ENCODE results near the gene TAS1R1. TPM values are rescaled to one million over a fixed set of nuclear protein-coding genes. Genes with fewer than 3 reads are reported as not detected.
A peak's percentile ranks its signal among the peaks of the same experiment; 100 is the strongest.
"Not testable (repeated sequence)": the region's sequence is repeated elsewhere in the genome, so short reads cannot be mapped to it uniquely, and the experiment has no call there.

TAS1R1 gene
- total RNA-seq, 1 experiment from 2014 or later, result not detected

- TF ChIP-seq CTCF (IDR thresholded peaks at IDR 0.05; ENCODE audit: insufficient read depth in 1 of 2, low read depth in 1 of 2, low read length in 1 of 2, severe bottlenecking in 1 of 2, unreplicated experiment in 1 of 2), result no peak
- Mint-ChIP-seq H3K36me3 (ENCODE audit: insufficient read depth, unreplicated experiment) (peaks cover 73% of the 10 kb centered on the region), H3K9me3 (ENCODE audit: unreplicated experiment) (no peaks in the 10 kb centered on the region), H3K4me3 (ENCODE audit: unreplicated experiment) (no peak overlapping the region), H3K4me1 (ENCODE audit: low read depth, unreplicated experiment) (no peaks in the 10 kb centered on the region), H3K27ac (ENCODE audit: unreplicated experiment) (no peak overlapping the region), H3K27me3 (ENCODE audit: insufficient read depth, unreplicated experiment) (no peaks in the 10 kb centered on the region)
- Histone ChIP-seq H3K9me3 (no peaks in the 10 kb centered on the region), H3K4me3 (ENCODE audit: low read depth, low read length) (no peak overlapping the region), H3K36me3 (ENCODE audit: control insufficient read depth, insufficient read depth, low read length) (peaks cover 6% of the 10 kb centered on the region), H3K4me1 (no peaks in the 10 kb centered on the region), H3K27me3 (replicated peaks; ENCODE audit: control insufficient read depth, insufficient read depth, low read length) (no peaks in the 10 kb centered on the region)
- ChIA-PET POLR2A (no interaction called here), CTCF (no interaction called here)
- intact Hi-C loops (cut with micrococcal nuclease; ENCODE audit: unreplicated experiment), result no loop called here
- no TSS peak for BruUV-seq (replicated peaks)
- no peak for DNase-seq
Observed at GRCh38 chr1:6597777-6598131, 42.6 kb downstream of the TAS1R1 start.

GRCh38 chr1:6599141-6599975 lies 44.3 kb downstream of the TAS1R1 start:
- Histone ChIP-seq H3K4me3 (ENCODE audit: low read depth, low read length) (no peak overlapping the region), H3K27me3 (replicated peaks; ENCODE audit: control insufficient read depth, insufficient read depth, low read length) (no peaks in the 10 kb centered on the region), H3K36me3 (ENCODE audit: control insufficient read depth, insufficient read depth, low read length) (peaks cover 6% of the 10 kb centered on the region), H3K9me3 (no peaks in the 10 kb centered on the region), H3K4me1 (no peaks in the 10 kb centered on the region)
- Mint-ChIP-seq H3K4me1 (ENCODE audit: low read depth, unreplicated experiment) (no peaks in the 10 kb centered on the region), H3K36me3 (ENCODE audit: insufficient read depth, unreplicated experiment) (peaks cover 73% of the 10 kb centered on the region), H3K9me3 (ENCODE audit: unreplicated experiment) (no peaks in the 10 kb centered on the region), H3K4me3 (ENCODE audit: unreplicated experiment) (no peak overlapping the region), H3K27ac (ENCODE audit: unreplicated experiment) (no peak overlapping the region), H3K27me3 (ENCODE audit: insufficient read depth, unreplicated experiment) (no peaks in the 10 kb centered on the region)
- no TSS peak for BruUV-seq (replicated peaks)
- DNase-seq, result no peak
- no peak for TF ChIP-seq CTCF (IDR thresholded peaks at IDR 0.05; ENCODE audit: insufficient read depth in 1 of 2, low read depth in 1 of 2, low read length in 1 of 2, severe bottlenecking in 1 of 2, unreplicated experiment in 1 of 2)
- intact Hi-C loops (cut with micrococcal nuclease; ENCODE audit: unreplicated experiment), result no loop called here
- POLR2A ChIA-PET, result no interaction called here
- CTCF ChIA-PET, result no interaction called here

- CTCF ChIA-PET; H3K36me3 ChIP-seq (ENCODE audit: control insufficient read depth, insufficient read depth, low read length); H3K27ac Mint-ChIP-seq (ENCODE audit: unreplicated experiment); H3K9me3 ChIP-seq; H3K27me3 Mint-ChIP-seq (ENCODE audit: insufficient read depth, unreplicated experiment); H3K27me3 ChIP-seq (replicated peaks; ENCODE audit: control insufficient read depth, insufficient read depth, low read length); POLR2A ChIA-PET; BruUV-seq (replicated peaks); H3K4me1 ChIP-seq; H3K9me3 Mint-ChIP-seq (ENCODE audit: unreplicated experiment); H3K4me1 Mint-ChIP-seq (ENCODE audit: low read depth, unreplicated experiment); DNase-seq: not testable (repeated sequence)
- Mint-ChIP-seq H3K36me3 (ENCODE audit: insufficient read depth, unreplicated experiment) (peaks cover 71% of the 10 kb centered on the region), H3K4me3 (ENCODE audit: unreplicated experiment) (peak overlapping the region; percentile 96)
- intact Hi-C loops (cut with micrococcal nuclease; ENCODE audit: unreplicated experiment), result loop anchor here (10.0 kb wide), 2 partner anchors 45 to 105 kb away; partner anchors contain the start of genes NOL9, PLEKHG5 and TAS1R1
- peak overlapping the region; percentile 56 for H3K4me3 ChIP-seq (ENCODE audit: low read depth, low read length)
Observed at GRCh38 chr1:6599991-6600390, 44.9 kb downstream of the TAS1R1 start.

Data from Caco-2 (cell line).